ENCODE data around the gene RPS27. TPM values are rescaled to one million over a fixed set of nuclear protein-coding genes. Genes with fewer than 3 reads are reported as not detected.

Gene RPS27
- total and polyA plus RNA-seq, 4 donors: 452 to 3,145 (median 1,349) TPM

GRCh38 chr1:153985941-153986761 lies 4.4 kb upstream of the RPS27 start, which contains the start of gene RAB13:
RAB13 (minus strand) TSS chr1:153986339; CDS start chr1:153986236, 103 bp downstream.
- H3K9me3 ChIP-seq (ENCODE audit: control insufficient read depth in 4 of 4, low read length in 3 of 4): no peaks in the 10 kb centered on the region
- H3K27me3 ChIP-seq (ENCODE audit: control insufficient read depth in 4 of 4, insufficient read depth in 4 of 4, low read length in 3 of 4): no peaks in the 10 kb centered on the region
- peak within 1 kb of the TSS; percentile 57 to 88 for H3K9ac ChIP-seq (ENCODE audit: low read depth in 1 of 2, low read length in 2 of 2)
- TF ChIP-seq YY1 (IDR thresholded peaks at IDR 0.05) (peak; percentile 29), TAF1 (conservative IDR thresholded peaks at IDR 0.05) (peak; percentile 37), EGR1 (IDR thresholded peaks at IDR 0.05; ENCODE audit: low read depth in 2 of 2) (no peak)
- H3K27ac ChIP-seq (ENCODE audit: low read depth in 1 of 2, low read length in 2 of 2): peak within 1 kb of the TSS; percentile 71 to 80
- H3K4me1 ChIP-seq (ENCODE audit: control insufficient read depth in 4 of 4, insufficient read depth in 4 of 4, low read length in 3 of 4): peaks cover 4 to 18% (median 12%) of the 10 kb centered on the region in 4 donors
- peak within 1 kb of the TSS; percentile 56 to 76 (median 64) for H3K4me3 ChIP-seq (ENCODE audit: low read depth in 1 of 3, low read length in 3 of 3)
- peaks cover 0 to 6% (median 3%) of the 10 kb centered on the region in 4 donors for H3K36me3 ChIP-seq (ENCODE audit: control insufficient read depth in 4 of 4, insufficient read depth in 3 of 4, low read depth in 1 of 4, low read length in 3 of 4)
- peak; percentile 83 for DNase-seq (ENCODE audit: low spot score)
- 2% methylated on average over 32 of the region's 32 CpGs for WGBS

- no peak overlapping the region for H3K9ac ChIP-seq (ENCODE audit: low read depth in 1 of 2, low read length in 2 of 2)
- no peak overlapping the region for H3K27ac ChIP-seq (ENCODE audit: low read depth in 1 of 2, low read length in 2 of 2)
- TF ChIP-seq TAF1 (conservative IDR thresholded peaks at IDR 0.05): no peak
- TF ChIP-seq EGR1 (IDR thresholded peaks at IDR 0.05; ENCODE audit: low read depth in 2 of 2): no peak
- TF ChIP-seq CTCF (IDR thresholded peaks at IDR 0.05; ENCODE audit: low read depth, low read length, missing input control): no peak
- no peak for TF ChIP-seq MAX (IDR thresholded peaks at IDR 0.05)
- TF ChIP-seq GABPA (IDR thresholded peaks at IDR 0.05 in 1 of 2, conservative IDR thresholded peaks at IDR 0.05 in 1 of 2): no peak
- TF ChIP-seq HNF4G (IDR thresholded peaks at IDR 0.05): no peak
- no peak for TF ChIP-seq YY1 (IDR thresholded peaks at IDR 0.05)
- no peak for TF ChIP-seq ZBTB33 (IDR thresholded peaks at IDR 0.05)
- no peak for TF ChIP-seq JUND (IDR thresholded peaks at IDR 0.05)
- no peak for TF ChIP-seq RXRA (IDR thresholded peaks at IDR 0.05)
- no peak for TF ChIP-seq FOXA1 (IDR thresholded peaks at IDR 0.05)
- TF ChIP-seq HNF4A (conservative IDR thresholded peaks at IDR 0.05): no peak
- no peak for TF ChIP-seq RAD21 (IDR thresholded peaks at IDR 0.05)
- no peak for TF ChIP-seq ATF3 (IDR thresholded peaks at IDR 0.05)
- TF ChIP-seq SP1 (IDR thresholded peaks at IDR 0.05): no peak
- TF ChIP-seq NR2F2 (IDR thresholded peaks at IDR 0.05): no peak
- TF ChIP-seq FOXA2 (IDR thresholded peaks at IDR 0.05): no peak
- TF ChIP-seq REST (IDR thresholded peaks at IDR 0.05): no peak
Observed at GRCh38 chr1:153987621-153988020, 2.9 kb upstream of the RPS27 start.

More at GRCh38 chr1:153987621-153988020, 2.9 kb upstream of the RPS27 start:
- no peak overlapping the region for H3K4me3 ChIP-seq (ENCODE audit: low read depth in 1 of 3, low read length in 3 of 3)
- H3K9me3 ChIP-seq (ENCODE audit: control insufficient read depth in 4 of 4, low read length in 3 of 4): no peaks in the 10 kb centered on the region
- no peak for DNase-seq (ENCODE audit: low spot score)
- 92% methylated on average over 8 of the region's 8 CpGs for WGBS
- peaks cover under 1 to 6% (median 4%) of the 10 kb centered on the region in 4 donors for H3K36me3 ChIP-seq (ENCODE audit: control insufficient read depth in 4 of 4, insufficient read depth in 3 of 4, low read depth in 1 of 4, low read length in 3 of 4)
- H3K27me3 ChIP-seq (ENCODE audit: control insufficient read depth in 4 of 4, insufficient read depth in 4 of 4, low read length in 3 of 4): no peaks in the 10 kb centered on the region
- peaks cover 4 to 28% (median 24%) of the 10 kb centered on the region in 4 donors for H3K4me1 ChIP-seq (ENCODE audit: control insufficient read depth in 4 of 4, insufficient read depth in 4 of 4, low read length in 3 of 4)

Data from liver (tissue), 9 donors.